GM19239 (cell line): ENCODE results near the gene CHST15.
"Not testable (repeated sequence)": the region's sequence is repeated elsewhere in the genome, so short reads cannot be mapped to it uniquely, and the experiment has no call there.

Source experiments
- DNase-seq: peaks from one replicate; pipeline ENCODE4 v3.0.0; 2011; ENCODE audit warnings: low spot score; ENCODE audit not compliant: insufficient read length
- FAIRE-seq: peaks from 2 replicates; lab custom pipeline; 2011; peaks lifted over from hg19 to GRCh38; lab: Jason Lieb, UNC

CHST15 gene

DNA sequence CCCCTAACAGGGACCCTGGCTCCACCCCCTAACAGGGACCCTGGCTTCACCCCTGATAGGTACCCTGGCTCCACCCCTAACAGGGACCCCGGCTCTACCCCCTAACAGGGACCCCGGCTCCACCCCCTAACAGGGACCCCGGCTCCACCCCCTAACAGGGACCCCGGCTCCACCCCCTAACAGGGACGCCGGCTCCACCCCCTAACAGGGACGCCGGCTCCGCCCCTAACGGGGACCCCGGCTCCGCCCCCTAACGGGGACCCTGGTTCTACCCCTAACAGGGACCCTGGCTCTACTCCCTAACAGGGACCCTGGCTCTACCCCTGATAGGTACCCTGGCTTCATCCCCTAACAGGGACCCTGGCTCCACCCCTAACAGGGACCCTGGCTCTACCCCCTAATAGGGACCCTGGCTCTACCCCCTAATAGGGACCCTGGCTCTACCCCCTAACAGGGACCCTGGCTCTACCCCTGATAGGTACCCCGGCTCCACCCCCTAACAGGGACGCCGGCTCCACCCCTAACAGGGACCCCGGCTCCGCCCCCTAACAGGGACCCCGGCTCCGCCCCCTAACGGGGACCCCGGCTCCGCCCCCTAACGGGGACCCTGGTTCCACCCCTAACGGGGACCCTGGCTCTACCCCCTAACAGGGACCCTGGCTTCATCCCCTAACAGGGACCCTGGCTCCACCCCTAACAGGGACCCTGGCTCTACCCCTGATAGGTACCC, 58.7 kb downstream of the CHST15 start:
- not testable (repeated sequence) for FAIRE-seq, DNase-seq

DNA sequence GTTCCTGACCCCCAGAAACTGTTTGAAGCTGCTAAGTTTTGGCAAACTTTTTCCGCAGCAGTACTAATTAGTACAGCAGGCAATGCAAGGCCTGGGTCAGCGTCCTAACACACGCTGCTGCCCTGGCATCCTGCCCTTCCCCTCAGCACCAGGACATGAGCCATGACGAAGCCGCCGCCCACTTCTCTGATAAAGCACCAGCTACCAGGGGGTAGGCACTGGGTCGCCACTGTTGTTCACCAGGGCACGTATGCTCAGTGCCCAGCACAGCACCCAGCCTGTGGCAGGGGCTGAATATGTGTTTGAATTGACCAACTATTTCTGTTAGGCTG, 59.5 kb downstream of the CHST15 start:
- DNase-seq (no peak), FAIRE-seq (no peak)

DNA sequence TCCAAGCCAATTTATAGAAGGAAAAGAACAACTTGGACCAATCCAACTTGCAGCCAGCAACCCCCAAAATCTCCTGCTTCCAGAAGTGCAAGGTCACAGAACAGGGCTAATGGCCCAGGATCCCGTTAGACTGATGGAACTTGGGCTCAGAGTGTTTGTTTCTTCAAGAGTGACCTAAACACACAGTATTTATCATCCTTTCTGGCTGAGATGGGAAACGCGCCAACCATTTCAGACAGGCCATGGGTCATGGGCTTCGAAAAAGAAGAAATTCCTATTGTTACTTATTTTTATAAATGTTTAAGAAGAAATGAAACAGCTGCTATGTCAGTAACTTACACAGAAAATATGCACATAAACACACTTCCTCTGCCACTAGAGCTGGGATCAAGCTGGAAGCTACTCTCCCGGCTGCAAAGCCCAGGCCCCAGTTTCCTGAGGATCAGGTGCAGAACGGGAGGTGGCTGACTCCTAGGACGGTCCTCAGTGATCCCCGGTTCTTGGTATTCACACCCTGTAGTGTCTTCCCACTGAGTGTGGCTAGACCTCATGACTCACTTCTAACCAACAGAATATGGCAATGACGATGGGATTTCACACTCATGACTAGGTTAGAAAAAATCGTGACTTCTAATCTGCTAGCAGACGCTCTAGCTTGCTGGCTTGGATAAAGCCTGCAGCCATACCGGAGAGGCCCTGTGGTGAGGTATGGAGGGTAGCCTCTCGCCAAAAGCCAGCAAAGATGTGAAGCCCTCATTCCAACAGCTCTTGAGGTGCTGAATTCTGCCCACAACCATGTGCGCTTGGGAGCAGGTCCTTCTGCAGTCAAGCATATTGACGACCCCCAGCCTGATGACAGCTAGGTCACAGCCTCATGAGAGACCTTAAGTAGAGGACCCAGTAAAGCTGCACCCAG, 60.2 kb downstream of the CHST15 start:
- FAIRE-seq = no peak

DNA sequence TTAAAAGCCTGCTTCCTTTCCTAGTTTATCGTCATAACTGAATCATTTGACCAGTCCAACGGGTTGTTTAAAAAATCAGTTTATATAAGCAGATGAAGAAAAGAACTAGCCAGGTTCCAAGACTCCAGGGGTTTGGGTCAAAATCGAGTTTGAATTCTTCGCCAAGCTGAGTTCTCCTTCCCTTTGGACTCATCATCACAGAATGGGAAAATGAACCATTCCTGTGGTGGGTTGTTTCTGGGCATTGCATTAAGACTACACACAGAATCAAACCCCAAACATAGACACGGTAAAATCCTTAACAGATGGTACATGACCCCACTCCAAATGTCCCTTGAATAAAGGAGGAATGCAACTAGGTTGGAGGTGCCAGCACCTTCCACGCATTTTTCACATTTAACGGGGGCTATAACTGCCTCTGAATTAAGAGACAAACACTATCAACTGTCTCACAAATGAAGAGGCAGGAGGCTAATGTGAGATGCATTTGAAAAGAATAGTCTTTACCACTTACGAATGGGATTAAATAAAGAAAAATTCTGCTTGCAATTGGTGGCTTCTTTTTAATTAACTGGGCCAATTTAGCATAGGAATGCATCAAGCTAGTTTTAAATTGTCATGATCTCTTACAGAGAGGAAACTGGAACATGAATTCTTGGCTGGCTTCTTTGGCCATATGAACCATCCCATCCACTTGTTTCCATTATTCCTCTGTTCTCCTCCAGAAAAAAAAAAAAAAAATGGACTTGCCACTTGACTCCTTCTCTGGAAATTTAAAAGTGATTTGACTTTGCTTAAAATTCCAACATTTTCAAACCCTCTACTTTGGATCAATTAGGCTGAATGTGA, 61.1 kb downstream of the CHST15 start:
- no peak for FAIRE-seq

More for the DNA sequence above, 60.2 kb downstream of the CHST15 start:
- no peak for DNase-seq

DNA sequence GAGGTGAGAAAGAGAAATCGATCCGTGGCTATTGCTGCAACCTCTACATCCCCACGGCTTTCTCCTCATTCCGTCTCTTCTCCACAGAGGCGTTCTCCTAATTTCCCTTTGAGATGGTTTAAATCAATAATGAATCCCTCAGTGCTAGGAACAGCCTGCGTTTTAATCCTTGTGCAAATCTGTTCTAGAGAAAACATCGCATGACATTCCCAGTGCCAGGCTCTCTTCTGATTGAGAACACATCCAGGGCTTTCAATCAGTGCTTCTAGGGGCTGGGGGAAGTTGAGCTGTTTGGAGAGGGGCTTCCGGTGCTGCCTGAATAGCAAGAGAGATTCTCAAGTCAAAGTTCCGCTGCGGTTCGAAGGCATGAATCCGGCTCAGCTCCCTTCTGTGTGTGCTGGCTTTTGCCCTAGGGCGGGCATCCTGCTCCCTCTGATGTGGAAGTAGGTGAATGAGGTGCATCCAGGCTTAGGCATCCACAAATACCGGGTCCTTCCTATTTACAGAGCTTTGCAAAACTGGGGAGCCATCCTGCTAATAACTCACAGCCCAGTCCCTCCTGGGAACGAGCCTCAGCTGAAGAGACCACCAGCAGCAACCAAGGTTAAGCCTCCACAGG, 62.8 kb downstream of the CHST15 start:
- DNase-seq (no peak), FAIRE-seq (no peak)

More for the DNA sequence above, 61.1 kb downstream of the CHST15 start:
- no peak for DNase-seq

DNA sequence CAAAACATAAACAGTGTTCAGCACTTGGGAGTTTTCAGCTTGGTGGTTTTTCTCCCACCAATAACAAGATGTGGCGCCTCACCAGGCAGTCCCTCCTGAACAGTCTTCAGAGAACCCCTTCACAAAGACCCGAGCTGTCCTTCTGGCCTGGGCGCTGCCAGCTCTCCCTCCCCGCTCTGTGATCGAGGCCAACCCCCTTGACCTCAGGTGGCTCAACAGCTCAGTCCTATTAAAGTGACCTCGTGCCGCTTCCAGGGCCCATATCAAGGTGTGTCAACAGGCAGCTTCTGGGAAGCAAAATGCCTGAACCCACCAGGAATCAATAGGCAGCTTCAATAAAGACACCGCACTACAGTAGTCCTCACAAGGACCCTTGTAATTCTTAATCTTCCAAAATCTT, 63.3 kb downstream of the CHST15 start:
- no peak for DNase-seq
- no peak for FAIRE-seq

DNA sequence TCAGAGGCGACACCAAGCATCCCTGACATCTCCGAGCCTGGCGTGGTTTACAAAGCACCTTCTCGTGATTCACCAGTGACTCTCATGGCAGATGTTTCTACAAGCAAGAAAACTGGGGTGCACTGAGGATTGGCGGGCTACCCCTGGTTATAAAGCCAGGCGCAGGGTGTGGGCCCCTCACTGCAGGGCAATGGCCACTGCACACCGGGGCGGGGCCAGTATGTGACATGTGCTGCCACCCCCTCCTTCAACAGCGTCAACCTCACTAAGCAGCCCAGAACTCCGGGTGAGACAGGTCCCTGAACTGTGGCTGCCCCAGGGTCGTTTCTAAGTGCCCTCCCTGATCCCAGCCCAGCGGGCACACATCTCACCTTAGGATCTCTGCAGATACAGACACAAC, 63.8 kb downstream of the CHST15 start:
- FAIRE-seq (no peak), DNase-seq (no peak)

DNA sequence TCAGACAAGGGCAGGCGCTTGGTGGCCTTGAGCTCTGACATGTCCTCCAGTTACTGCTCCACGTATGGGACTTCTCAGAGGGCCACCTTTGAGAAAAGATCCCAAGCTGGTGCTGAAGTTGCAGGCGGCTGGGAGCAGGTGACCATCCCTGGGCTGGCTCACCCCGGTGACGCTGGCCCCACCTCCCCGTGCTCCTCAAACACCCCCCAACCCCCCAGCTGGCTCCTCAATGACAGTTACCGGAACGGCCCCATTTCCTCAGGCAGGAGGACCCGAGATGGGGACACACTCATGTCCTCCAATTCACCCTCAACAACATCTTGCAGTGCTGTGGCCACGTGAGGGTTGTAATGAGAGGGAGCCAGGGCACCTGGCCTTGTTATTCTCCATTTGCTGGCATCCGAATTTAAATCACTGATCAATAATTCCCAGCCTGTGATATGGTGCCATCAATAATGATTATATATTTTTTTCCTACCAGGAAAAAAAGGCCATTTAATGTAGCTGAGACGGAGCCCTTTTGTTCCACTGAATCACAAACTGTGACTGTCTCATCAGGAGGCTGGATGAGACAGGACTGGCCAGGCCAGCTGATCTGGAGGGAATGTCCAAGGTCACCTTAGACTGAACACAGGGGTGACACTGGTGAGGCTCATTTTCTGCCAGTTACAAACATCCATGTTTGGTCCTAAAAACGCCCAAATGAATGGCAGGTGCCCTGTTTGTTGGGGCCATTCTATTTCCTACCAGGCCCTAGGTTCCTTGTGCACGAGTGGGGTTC, 64.5 kb downstream of the CHST15 start:
- DNase-seq (no peak), FAIRE-seq (no peak)

DNA sequence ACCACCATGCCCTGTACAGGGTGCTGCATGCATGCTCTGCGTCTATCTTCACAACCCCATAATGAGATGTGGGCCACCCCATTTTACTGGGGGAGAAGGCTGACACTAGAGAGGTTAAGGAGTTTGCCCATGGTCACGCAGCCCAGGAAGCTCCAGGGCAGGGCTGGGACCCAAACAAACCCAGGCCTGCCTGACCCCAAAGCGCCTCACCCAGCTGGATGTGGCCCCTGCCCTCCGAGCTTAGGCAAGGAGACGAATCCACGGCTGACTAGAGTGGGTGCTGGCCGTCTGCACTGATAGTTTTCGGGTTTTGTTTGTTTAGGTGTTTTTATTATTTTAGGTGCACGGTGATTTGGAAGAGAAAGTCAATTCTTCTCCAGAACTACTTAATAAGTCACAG, 65.7 kb downstream of the CHST15 start:
- FAIRE-seq = no peak
- no peak for DNase-seq

DNA sequence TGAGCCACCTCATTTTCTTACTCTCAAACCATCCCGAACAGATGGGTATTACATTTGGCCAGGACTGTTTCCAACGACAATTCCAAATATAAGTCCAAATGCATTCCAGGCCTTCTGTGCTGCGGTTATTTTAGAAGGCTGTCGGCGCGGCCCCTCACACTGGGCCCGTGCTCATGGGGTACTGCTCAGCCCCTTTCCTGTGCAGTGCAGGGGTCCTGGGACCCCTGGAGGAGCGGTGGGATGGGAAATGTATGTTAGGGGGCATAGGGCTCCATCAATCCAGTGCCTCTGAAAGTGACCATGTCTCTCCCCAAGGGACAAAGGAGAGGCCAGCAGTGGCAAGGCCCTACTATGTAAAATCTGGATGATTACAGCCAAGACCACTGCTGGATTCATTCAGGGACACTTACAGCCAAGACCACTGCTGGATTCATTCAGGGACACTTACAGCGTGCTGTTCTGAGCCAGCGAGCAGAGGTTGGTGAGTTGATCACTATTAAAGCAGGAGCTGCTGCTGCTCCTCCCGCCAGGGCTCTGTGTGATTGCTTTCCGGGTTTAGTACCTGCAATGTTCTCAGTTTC, 66.3 kb downstream of the CHST15 start:
- FAIRE-seq (no peak), DNase-seq (no peak)

DNA sequence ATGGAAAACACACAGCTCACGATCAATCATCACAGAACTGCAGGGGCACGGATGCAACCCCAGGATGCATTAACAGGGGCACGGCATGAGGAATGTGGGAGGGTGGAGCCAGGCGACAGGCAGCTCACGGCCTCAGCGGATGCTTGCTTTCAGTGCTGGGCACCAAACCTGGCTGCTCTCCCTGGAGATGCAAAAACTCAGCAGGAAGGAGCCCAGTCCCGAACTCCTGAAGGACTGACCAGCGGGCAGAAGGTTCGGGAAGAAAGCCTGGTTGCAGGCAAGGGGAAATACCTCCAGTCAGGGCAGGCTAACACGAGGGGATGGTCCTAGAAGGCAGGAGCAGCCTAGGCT, 66.8 kb downstream of the CHST15 start:
- FAIRE-seq (no peak), DNase-seq (no peak)

DNA sequence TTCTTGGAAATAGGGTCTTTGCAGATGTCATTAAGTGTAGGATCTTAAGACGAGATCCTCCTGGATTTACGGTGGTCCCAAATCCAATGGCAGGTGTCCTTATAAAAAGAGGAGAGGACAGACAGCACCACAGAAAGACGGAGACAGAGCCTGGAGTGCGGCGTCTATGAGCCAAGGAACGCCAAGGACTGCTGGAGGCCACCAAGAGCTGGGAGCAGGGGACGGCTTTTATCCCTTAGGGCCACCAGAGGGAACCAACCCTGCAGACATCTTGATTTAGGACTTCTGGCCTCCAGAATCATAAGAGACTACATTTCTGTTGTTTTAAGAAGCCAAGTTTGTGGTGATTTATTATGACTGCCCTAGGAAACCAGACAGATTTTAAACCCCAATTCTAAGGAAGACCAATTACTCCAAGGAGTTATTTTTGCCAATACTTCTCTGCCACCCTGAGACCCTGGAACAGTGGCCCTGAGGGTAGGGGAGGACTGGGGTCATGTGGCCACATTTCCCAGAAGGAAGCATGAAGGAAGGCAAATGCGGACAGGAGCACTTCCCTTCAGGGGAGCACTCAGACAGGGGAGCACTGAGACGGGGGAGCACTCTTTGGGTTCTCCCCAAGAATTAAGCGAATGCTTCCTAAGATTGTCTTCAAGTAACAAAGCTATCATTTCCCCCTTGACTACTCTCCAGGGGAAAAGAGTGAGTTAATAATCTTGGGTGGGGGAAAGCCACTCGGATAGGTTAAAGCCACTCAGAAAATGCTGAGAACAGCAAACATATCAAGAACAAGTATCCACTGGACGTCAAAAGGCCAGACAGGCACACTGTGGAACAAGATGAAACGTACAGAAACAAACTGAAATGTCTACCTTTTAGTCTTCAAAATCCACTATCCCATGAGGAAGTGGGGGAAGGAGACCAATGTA, 67.5 kb downstream of the CHST15 start:
- DNase-seq = peak; percentile 26
- peak; percentile 57 for FAIRE-seq

DNA sequence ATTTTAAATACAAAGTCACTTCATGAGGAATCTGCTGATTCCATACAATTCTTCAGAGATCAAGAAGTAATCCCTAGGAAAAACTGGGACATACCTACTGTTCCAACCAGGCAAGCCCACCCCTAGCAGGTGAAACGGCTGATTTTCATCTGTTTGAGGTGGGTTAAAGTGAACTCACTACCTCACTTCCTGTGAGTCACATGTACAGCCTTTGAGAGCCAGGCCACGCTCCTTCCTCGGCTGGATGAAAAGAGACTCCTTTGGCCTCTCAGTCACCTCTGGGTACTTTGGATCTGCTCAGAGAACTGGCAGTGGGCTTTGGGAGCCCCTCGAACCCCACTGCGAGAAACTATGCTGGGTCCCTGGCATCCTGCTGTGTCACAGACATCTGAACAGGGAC, 68.2 kb downstream of the CHST15 start:
- no peak for FAIRE-seq
- DNase-seq = no peak

DNA sequence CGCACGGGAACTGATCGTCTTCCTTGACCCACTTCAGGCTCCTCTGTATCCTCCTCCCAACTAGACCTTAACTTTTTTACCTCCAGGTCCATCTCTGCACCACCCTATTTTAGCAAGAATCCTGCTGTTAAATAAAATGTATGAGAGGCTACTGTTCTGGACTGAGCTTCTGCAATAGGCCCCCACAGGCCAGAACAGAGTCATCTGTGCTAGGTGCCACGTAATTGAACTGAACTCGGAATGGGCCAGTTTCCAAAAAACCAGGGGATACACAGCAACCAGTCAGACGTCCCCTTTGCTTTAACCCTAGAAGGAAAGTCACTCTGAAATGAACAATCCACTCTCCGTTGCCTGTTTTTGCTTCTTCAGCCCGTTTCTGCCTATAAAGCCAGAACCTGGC, 71.3 kb downstream of the CHST15 start:
- FAIRE-seq = no peak
- DNase-seq = no peak

DNA sequence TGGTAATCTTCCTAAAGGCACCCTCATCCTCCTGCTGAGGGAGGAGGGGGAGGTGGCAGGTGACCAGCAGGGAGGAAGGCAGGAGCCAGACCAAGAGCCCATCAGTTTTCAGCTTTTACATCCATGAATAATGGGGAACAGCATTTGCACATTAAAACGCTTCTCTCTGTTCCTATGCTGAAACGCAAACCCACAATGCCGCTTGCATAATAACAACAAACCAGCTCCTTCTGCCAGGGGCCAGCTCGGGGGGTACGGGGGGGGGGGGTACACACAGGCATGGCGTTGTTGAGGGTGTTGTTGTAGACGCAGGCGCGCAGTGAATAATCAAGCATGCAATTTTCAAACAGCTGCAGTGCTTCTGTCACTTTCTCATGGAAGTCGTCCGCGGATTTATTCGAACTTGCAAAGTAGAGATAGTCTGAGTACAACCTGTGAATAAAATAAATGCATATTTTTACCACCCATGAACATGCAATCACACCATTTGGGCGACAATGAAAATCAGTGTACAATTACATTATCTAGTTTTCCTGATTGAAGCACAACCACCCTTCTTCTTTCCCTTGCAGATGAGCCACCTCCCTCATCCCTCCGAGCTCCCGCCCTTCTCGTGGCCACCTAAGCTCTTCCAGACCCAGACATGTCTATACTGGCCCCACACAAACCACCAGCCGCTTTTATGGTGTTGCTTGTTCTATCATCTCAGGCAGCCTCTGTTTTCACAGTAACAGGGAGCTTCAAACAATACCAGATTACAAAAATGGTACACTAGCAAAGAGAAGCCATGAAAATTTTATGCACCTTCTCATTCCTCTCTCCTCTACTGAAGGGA, 72.2 kb downstream of the CHST15 start:
- no peak for DNase-seq
- no peak for FAIRE-seq

DNA sequence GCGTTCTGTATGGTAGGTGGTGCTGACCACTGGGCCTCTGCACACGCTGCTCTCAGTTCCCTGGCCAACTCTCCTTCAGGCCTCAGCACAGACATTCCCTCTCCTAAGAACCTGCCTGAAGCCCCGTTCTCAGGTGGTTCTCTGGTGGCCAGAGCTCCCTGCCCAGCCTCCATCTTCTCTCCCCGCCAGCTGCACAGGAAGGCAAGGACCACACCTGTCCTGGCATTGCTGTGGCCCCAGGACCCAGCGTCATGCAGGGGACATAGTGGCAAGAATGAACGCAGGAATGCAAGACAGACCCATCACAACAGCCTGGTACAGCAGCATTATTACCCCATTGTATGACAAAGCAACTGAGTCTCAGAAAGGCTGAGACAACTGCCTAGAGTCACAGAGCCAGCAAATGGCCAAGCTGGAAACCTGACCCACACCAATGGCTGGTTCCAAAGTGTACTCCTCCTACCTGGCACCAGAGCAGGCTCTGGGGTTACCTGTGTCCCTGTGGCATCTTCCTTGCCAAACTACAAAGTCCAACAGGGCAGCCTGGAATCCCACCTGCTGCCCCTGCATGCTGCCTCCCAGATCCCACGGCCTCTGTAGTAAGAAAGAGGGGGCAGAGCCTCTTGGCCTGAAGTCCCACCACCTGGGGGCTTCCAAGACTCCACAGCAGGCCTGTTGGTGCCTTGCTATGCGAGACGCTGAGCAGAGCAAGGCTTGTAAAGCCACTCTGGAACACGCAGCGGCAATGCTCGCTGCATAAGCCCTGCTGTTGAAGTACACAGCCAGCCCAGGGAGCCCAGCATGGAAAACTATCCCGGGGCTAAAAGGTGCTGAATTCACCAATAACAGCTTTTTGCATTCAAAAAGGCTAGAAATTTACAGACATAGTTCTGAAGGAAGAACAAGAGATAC, 73.3 kb downstream of the CHST15 start:
- FAIRE-seq (no peak), DNase-seq (no peak)
